HG02642 (cell line): ENCODE results near the gene PRDM13.
"Not testable (repeated sequence)": the region's sequence is repeated elsewhere in the genome, so short reads cannot be mapped to it uniquely, and the experiment has no call there.

Experiments
- ATAC-seq: cut with Tn5 transposase; IDR thresholded peaks from one replicate; pipeline ENCODE4 v1.9.1; 2021; ENCODE audit warnings: mild to moderate bottlenecking; ENCODE audit not compliant: unreplicated experiment, poor library complexity

PRDM13 gene

GRCh38 chr6:99618649-99619408 lies 12.2 kb downstream of the PRDM13 start:
- ATAC-seq, result no peak

GRCh38 chr6:99619409-99619762 lies 12.8 kb downstream of the PRDM13 start:
- no peak for ATAC-seq

GRCh38 chr6:99622044-99622443 lies 15.4 kb downstream of the PRDM13 start:
- not testable (repeated sequence) for ATAC-seq

GRCh38 chr6:99629293-99629692 lies 22.7 kb downstream of the PRDM13 start:
- ATAC-seq, result no peak

GRCh38 chr6:99637629-99638028 lies 31.0 kb downstream of the PRDM13 start:
- ATAC-seq, result no peak

- not testable (repeated sequence) for ATAC-seq
These were observed 31.7 kb downstream of the PRDM13 start for GRCh38 chr6:99638358-99638757.

GRCh38 chr6:99641270-99641669 lies 34.6 kb downstream of the PRDM13 start:
- no peak for ATAC-seq

- ATAC-seq, result no peak
These were observed 39.4 kb downstream of the PRDM13 start for GRCh38 chr6:99645986-99646385.

GRCh38 chr6:99650091-99650571 lies 43.5 kb downstream of the PRDM13 start:
- not testable (repeated sequence) for ATAC-seq

GRCh38 chr6:99660206-99660605 lies 53.6 kb downstream of the PRDM13 start:
- no peak for ATAC-seq

GRCh38 chr6:99661870-99662269 lies 55.2 kb downstream of the PRDM13 start:
- ATAC-seq, result no peak

- ATAC-seq, result no peak
These were observed 56.0 kb downstream of the PRDM13 start for GRCh38 chr6:99662616-99663015.
